GM21619 (cell line): ENCODE results near the gene ODF2.
"Not testable (repeated sequence)": the region's sequence is repeated elsewhere in the genome, so short reads cannot be mapped to it uniquely, and the experiment has no call there.

Source experiments
- ATAC-seq: cut with Tn5 transposase; IDR thresholded peaks from one replicate; pipeline ENCODE4 v1.9.1; 2021; ENCODE audit not compliant: unreplicated experiment

Gene ODF2

GRCh38 chr9:128455849-128456612 lies at the start of gene ODF2:
ODF2 (plus strand) TSS chr9:128456006; CDS start chr9:128456092, 86 bp downstream.
- peak; percentile 75 for ATAC-seq

- ATAC-seq: no peak
These were observed 48.9 kb upstream of the ODF2 start for GRCh38 chr9:128406848-128407391.

- no peak for ATAC-seq
These were observed 46.8 kb upstream of the ODF2 start for GRCh38 chr9:128408963-128409431.

- ATAC-seq: no peak
These were observed 46.4 kb upstream of the ODF2 start for GRCh38 chr9:128409450-128409849.

GRCh38 chr9:128409978-128410377 lies 45.8 kb upstream of the ODF2 start:
- ATAC-seq: no peak

- ATAC-seq: no peak
These were observed 44.3 kb upstream of the ODF2 start for GRCh38 chr9:128411364-128412119.

- no peak for ATAC-seq
These were observed 43.6 kb upstream of the ODF2 start for GRCh38 chr9:128412120-128412790.

- not testable (repeated sequence) for ATAC-seq
These were observed 42.1 kb upstream of the ODF2 start for GRCh38 chr9:128413728-128414127.

GRCh38 chr9:128414461-128414860 lies 41.3 kb upstream of the ODF2 start:
- no peak for ATAC-seq

- no peak for ATAC-seq
These were observed 40.5 kb upstream of the ODF2 start for GRCh38 chr9:128415281-128415680.

- no peak for ATAC-seq
These were observed 39.8 kb upstream of the ODF2 start for GRCh38 chr9:128416014-128416413.

GRCh38 chr9:128416432-128417019 lies 39.3 kb upstream of the ODF2 start:
- ATAC-seq: no peak

GRCh38 chr9:128419061-128419925 lies 36.5 kb upstream of the ODF2 start:
- ATAC-seq: no peak

GRCh38 chr9:128420060-128420650 lies 35.7 kb upstream of the ODF2 start:
- ATAC-seq: peak; percentile 73

GRCh38 chr9:128420651-128421481 lies 34.9 kb upstream of the ODF2 start, which contains the start of gene CERCAM:
CERCAM (plus strand) TSS chr9:128420857; CDS start chr9:128420878, 21 bp downstream.
- peak; percentile 64 for ATAC-seq

GRCh38 chr9:128421482-128421996 lies 34.3 kb upstream of the ODF2 start:
- no peak for ATAC-seq

- ATAC-seq: not testable (repeated sequence)
These were observed 33.6 kb upstream of the ODF2 start for GRCh38 chr9:128422022-128422782.

GRCh38 chr9:128422783-128423150 lies 33.0 kb upstream of the ODF2 start:
- no peak for ATAC-seq
